Epithelial cell of proximal tubule (primary cell): Measurements from ENCODE around the gene MTRFR. TPM values are rescaled to one million over a fixed set of nuclear protein-coding genes. Genes with fewer than 3 reads are reported as not detected.

Source experiments
- DNase-seq: peaks from one replicate; pipeline ENCODE4 v3.0.0-alpha.2; 2011; ENCODE audit warnings: low read depth
- H3K4me3 ChIP-seq: 2 replicates; pipeline ENCODE4 v1.5.1; 2011; ENCODE audit warnings: low read depth, mild to moderate bottlenecking, low read length
- CTCF ChIP-seq: conservative IDR thresholded peaks from 2 replicates; pipeline ENCODE4 v1.5.1; 2012; ENCODE audit warnings: low read depth, mild to moderate bottlenecking, low read length
- total RNA-seq: library from RNA; depleted of rRNA; stranded (reverse); fragments of >200 nt; gene quantifications from 2 replicates; pipeline ENCODE4 v1.2.3, GENCODE V29; 2015

Gene MTRFR
- total RNA-seq, 1 donor from 2014 or later = 31.2 TPM

DNA sequence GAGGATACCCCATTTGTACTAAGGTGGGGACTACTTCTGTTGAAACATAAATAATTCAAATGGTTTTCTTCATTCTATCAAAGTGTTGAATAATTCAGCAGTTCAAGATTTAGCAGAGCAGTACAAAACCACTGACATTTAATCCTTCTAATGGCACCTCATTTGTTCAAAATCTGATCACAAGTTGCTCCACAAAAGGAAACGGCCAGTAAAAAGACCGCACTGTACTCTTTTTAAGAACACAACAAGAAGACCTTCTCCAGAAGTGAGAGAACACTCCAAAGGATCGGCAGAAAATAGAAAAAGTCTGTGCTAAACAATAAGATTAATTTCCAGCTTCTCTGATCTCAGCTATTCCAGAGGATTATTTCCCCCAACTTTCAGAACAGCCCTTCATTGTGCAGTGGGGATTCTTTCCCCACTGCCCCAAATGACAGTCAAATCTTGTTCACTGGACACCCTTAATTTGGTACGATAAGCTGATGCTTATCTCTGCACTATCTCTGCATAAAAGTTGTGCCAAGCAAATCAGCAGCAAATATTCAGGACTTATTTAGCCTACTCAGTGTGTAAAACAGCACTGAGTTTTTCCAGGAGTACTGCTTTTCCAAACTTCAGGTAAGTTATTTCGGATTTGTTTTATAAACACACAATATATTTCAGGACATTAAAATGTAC, 5.5 kb upstream of the MTRFR start:
- no peak for TF ChIP-seq CTCF
- no peak for DNase-seq
- no peak overlapping the region for H3K4me3 ChIP-seq

- no peak overlapping the region for H3K4me3 ChIP-seq
These were observed 4.2 kb upstream of the MTRFR start for GRCh38 chr12:123229051-123229450.

DNA sequence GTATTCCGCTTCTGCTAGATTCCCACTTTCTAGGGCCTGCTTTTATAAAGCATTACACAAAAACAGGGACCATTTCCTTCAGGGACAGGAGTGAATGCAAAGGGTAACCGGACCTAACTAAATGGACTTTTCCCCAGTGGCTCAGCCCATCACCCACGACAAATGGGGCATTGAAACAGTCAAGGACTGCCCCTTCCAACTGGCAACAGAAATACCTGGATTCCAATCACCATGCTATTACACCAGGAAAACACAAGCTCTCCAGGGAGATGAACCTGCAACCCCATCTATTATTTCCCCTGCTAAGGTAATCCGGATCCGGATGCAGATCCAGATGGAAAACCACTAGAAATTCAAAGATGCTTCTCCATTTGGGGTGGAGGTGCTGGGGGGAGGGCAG, 1.3 kb upstream of the MTRFR start:
- H3K4me3 ChIP-seq = peak overlapping the region; percentile 66
- TF ChIP-seq CTCF = no peak
- DNase-seq = no peak

More at GRCh38 chr12:123229051-123229450, 4.2 kb upstream of the MTRFR start:
- TF ChIP-seq CTCF = no peak
- DNase-seq = no peak

- TF ChIP-seq CTCF = no peak
- H3K4me3 ChIP-seq = peak overlapping the region; percentile 66
- no peak for DNase-seq
These were observed 797 bp upstream of the MTRFR start for GRCh38 chr12:123232472-123232806.

DNA sequence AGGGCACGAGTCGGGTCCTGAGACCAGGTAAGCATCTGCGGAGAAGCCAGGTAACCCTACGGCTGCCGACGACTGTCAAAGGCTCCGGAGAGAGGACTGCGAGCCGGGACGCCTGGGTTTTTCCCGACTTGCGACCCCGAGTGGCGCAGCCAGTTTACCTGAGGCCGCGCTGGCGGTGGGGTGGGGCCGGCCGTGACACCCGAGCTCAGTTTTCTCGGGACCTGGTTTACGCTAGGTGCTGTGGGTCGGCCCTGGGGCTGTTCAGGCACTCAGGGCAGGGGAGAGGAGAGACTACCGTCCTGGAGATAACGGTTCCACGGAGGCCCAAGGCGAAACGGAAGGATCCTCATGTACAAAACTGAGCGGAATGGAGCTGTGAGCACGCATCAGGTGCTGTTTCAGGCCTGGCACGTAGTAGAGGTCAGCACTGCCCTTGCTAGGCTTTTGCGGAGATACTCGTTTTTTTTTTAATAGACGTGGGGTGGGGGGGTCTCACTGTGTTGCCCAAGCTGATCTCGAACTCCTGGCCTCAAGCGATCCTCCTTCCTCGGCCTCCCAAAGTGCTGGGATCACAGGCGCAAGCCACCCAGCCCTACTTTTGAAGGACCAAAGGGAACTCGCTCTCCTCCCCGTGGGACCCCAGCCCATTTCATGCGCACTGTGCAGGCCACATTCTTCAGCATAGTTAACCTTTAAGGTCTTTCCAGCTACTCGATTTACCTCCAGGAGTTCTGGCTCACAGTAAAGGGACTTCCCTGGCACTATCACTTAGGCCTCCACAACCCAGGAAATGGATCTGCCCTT, 471 bp downstream of the MTRFR start:
- peak overlapping the region; percentile 86 for H3K4me3 ChIP-seq
- DNase-seq = no peak
- TF ChIP-seq CTCF = no peak

DNA sequence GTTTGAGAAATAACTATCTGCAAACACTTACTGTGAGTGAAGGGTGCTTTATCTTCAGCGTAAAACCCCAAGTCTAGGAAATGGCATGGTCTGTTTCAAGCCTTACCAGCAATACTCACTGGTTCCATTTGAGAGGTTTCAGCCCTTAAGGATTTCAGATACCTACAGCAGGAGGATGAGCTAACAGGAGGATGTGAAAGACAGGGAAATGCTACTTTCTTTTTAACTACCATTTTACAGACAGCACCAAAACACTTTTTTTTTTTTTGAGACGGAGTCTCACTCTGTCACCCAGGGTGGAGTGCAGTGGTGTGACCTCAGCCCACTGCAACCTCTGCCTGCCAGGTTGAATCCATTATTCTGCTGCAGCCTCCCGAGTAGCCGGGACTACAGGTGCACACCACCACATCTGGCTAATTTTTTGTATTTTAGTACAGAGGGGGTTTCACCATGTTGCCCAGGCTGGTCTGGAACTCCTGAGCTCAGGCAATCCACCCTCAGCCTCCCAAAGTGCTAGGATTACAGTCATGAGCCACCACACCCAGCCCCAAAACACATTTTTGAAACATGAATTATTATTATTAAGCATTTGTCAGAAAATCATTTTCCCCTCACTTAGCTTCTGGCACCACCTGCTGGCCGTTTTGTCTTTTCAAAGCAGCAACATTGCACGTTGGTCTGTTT, 4.6 kb downstream of the MTRFR start:
- H3K4me3 ChIP-seq = no peak overlapping the region
- no peak for DNase-seq
- peak; percentile 79 for TF ChIP-seq CTCF
